HepG2 (cell line): ENCODE data around the gene TSPAN8. TPM values are rescaled to one million over a fixed set of nuclear protein-coding genes. Genes with fewer than 3 reads are reported as not detected.

ENCODE experiments used
- ATAC-seq: fragments of 200-7000 bp; cut with Tn5 transposase; 3 replicates; pipeline ENCODE4 v1.9.1; 2020; ENCODE audit warnings: mild to moderate bottlenecking, moderate library complexity
- BruUV-seq: library from RNA; stranded (reverse); fragments of 400-500 nt; replicated peaks from 2 replicates; lab custom pipeline; 2021; lab: Mats Ljungman, UMichigan
- CTCF ChIA-PET: fragments of 300-600 bp; formaldehyde crosslinking; extraction: SDS; loops from one replicate; lab custom pipeline; 2021; ENCODE audit warnings: low total read pairs, inconsistent platforms, low intra/inter-chr PET ratio; lab: Yijun Ruan, JAX
- POLR2A ChIA-PET: fragments of 350-600 bp; sonication (Branson Sonifier 250); formaldehyde crosslinking; loops from one replicate; lab custom pipeline; 2020; ENCODE audit warnings: antibody characterized with exemption, inconsistent platforms; lab: Yijun Ruan, JAX
- DNase-seq: peaks from one replicate; pipeline ENCODE4 v3.0.0-alpha.2; 2015; ENCODE audit warnings: low spot score
- FAIRE-seq: peaks from 3 replicates; lab custom pipeline; 2011; peaks lifted over from hg19 to GRCh38; lab: Jason Lieb, UNC
- H2AFZ ChIP-seq: one replicate; pipeline ENCODE4 v1.6.1; 2011; ENCODE audit warnings: low read length, inconsistent platforms
- H3K27ac ChIP-seq: fragments of 300-600 bp; 3 replicates; pipeline ENCODE4 v1.8.0; 2011; ENCODE audit warnings: mixed run types, mild to moderate bottlenecking, mixed read lengths, low read length, inconsistent platforms; ENCODE audit not compliant: insufficient read depth; ENCODE audit errors: extremely low read length
- H3K27me3 ChIP-seq, 2 experiments: fragments of 200-600 bp in 1 of 2; 2 replicates in 1 of 2; 3 replicates in 1 of 2; pipeline versions ENCODE4 v1.6.0 to v1.8.0; 2011; ENCODE audit warnings: low read length in 2 of 2, mild to moderate bottlenecking in 2 of 2, moderate library complexity in 2 of 2, inconsistent platforms in 1 of 2; ENCODE audit not compliant: insufficient read depth in 2 of 2, control insufficient read depth in 1 of 2
- H3K36me3 ChIP-seq, 2 experiments: fragments of 200-600 bp in 1 of 2; replicated peaks in 1 of 2; 2 replicates in 1 of 2; 3 replicates in 1 of 2; pipeline versions ENCODE4 v1.5.1 to v1.8.0; 2011; ENCODE audit warnings: low read length in 2 of 2, inconsistent platforms in 1 of 2; ENCODE audit not compliant: insufficient read depth in 2 of 2, control insufficient read depth in 1 of 2
- H3K4me1 ChIP-seq: 2 replicates; pipeline ENCODE4 v1.5.1; 2012; ENCODE audit warnings: low read length, inconsistent platforms; ENCODE audit not compliant: insufficient read depth
- H3K4me2 ChIP-seq: 2 replicates; pipeline ENCODE4 v1.6.0; 2011; ENCODE audit warnings: low read depth, low read length, inconsistent platforms
- H3K4me3 ChIP-seq, 3 experiments: fragments of 200-600 bp in 1 of 3; sonication (generic), shearing (Covaris generic) in 1 of 3; replicated peaks in 1 of 3; 2 replicates each; pipeline ENCODE4 v1.5.1; 2011 to 2016; ENCODE audit warnings: low read length in 3 of 3, inconsistent platforms in 2 of 3, low read depth in 2 of 3, mild to moderate bottlenecking in 2 of 3, control low read depth in 1 of 3, mixed read lengths in 1 of 3; ENCODE audit not compliant: insufficient read depth in 1 of 3
- H3K79me2 ChIP-seq: one replicate; pipeline ENCODE4 v1.6.1; 2011; ENCODE audit warnings: low read length, inconsistent platforms; ENCODE audit not compliant: insufficient read depth
- H3K9ac ChIP-seq: 2 replicates; pipeline ENCODE4 v1.6.0; 2011; ENCODE audit warnings: mild to moderate bottlenecking, low read depth, low read length, inconsistent platforms; ENCODE audit not compliant: insufficient read depth
- H3K9me3 ChIP-seq: 2 replicates; pipeline ENCODE4 v1.5.1; 2012; ENCODE audit warnings: mild to moderate bottlenecking, low read length
- H4K20me1 ChIP-seq: 2 replicates; pipeline ENCODE4 v1.6.0; 2011; ENCODE audit warnings: inconsistent platforms, mild to moderate bottlenecking, low read length, moderate library complexity; ENCODE audit not compliant: insufficient read depth
- ATF3 ChIP-seq: sonication (generic); formaldehyde crosslinking; IDR thresholded peaks from 2 replicates; pipeline ENCODE4 v1.4.0; 2020; ENCODE audit warnings: missing genetic modification reagents
- DMAP1 ChIP-seq: IDR thresholded peaks from 2 replicates; pipeline ENCODE4 v1.6.1; 2016
- JDP2 ChIP-seq: sonication (generic); formaldehyde crosslinking; IDR thresholded peaks from 2 replicates; pipeline ENCODE4 v1.8.1; 2022; ENCODE audit warnings: missing genetic modification reagents, borderline replicate concordance
- LBX2 ChIP-seq: sonication (generic); formaldehyde crosslinking; IDR thresholded peaks from 2 replicates; pipeline ENCODE4 v1.5.0; 2020; ENCODE audit warnings: missing genetic modification reagents, mild to moderate bottlenecking, borderline replicate concordance
- PAWR ChIP-seq: sonication (generic); formaldehyde crosslinking; IDR thresholded peaks from 2 replicates; pipeline ENCODE4 v1.4.0; 2020; ENCODE audit warnings: missing genetic modification reagents, mild to moderate bottlenecking, borderline replicate concordance
- TRAFD1 ChIP-seq: sonication (generic); formaldehyde crosslinking; IDR thresholded peaks from 2 replicates; pipeline ENCODE4 v1.5.1; 2020; ENCODE audit warnings: missing genetic modification reagents, mild to moderate bottlenecking, borderline replicate concordance
- ZFP91 ChIP-seq: sonication (generic); formaldehyde crosslinking; IDR thresholded peaks from 2 replicates; pipeline ENCODE4 v1.9.0; 2022; ENCODE audit warnings: missing genetic modification reagents, mild to moderate bottlenecking, borderline replicate concordance
- ZNF33A ChIP-seq: sonication (generic); formaldehyde crosslinking; IDR thresholded peaks from 2 replicates; pipeline ENCODE4 v1.5.1; 2020; ENCODE audit warnings: missing genetic modification reagents, mild to moderate bottlenecking, moderate library complexity, borderline replicate concordance
- ZNF382 ChIP-seq: sonication (generic); formaldehyde crosslinking; IDR thresholded peaks from 2 replicates; pipeline ENCODE4 v1.5.0; 2020; ENCODE audit warnings: missing genetic modification reagents, mild to moderate bottlenecking, borderline replicate concordance
- ZNF75D ChIP-seq: sonication (generic); formaldehyde crosslinking; IDR thresholded peaks from 2 replicates; pipeline ENCODE4 v1.8.1; 2023; ENCODE audit warnings: missing genetic modification reagents, mild to moderate bottlenecking, borderline replicate concordance
- ZSCAN21 ChIP-seq: sonication (generic); formaldehyde crosslinking; IDR thresholded peaks from 2 replicates; pipeline ENCODE4 v1.8.0; 2022; ENCODE audit warnings: mild to moderate bottlenecking, missing genetic modification reagents, moderate library complexity, borderline replicate concordance
- WGBS: methylation state at CpG from one replicate; pipeline ENCODE4 v1.1.6; 2017; ENCODE audit warnings: low lambda C conversion rate; 5-methylcytosine and 5-hydroxymethylcytosine counted together
- in situ Hi-C: cut with HindIII; loops from 2 replicates; pipeline ENCODE4 v1.10.0; 2017; ENCODE audit warnings: low pct_unique_long_range_greater_than_20kb; ENCODE audit not compliant: extremely low pct_ligation_motif_present
- intact Hi-C: fragments of 100-400 bp; cut with micrococcal nuclease; formaldehyde crosslinking; loops from one replicate; pipeline ENCODE4 v1.10.0; 2022; ENCODE audit not compliant: unreplicated experiment
- polyA plus RNA-seq, 8 experiments: library from polyadenylated mRNA; depleted of rRNA in 3 of 8; stranded (reverse) in 7 of 8; unstranded in 1 of 8; fragments of >200 nt; fragmentation: Illumina TruSeq in 4 of 8; extraction: Trizol in 4 of 8; gene quantifications; 2 replicates each; pipeline versions ENCODE4 v1.2.1 to v1.2.3, GENCODE V29; 2011 to 2016; ENCODE audit warnings: low read depth in 4 of 8, missing spikeins in 1 of 8, mixed read lengths in 1 of 8; ENCODE audit not compliant: insufficient read depth in 1 of 8
- total RNA-seq, 5 experiments: library from RNA; depleted of rRNA; stranded (reverse); fragments of >200 nt; fragmentation: Illumina TruSeq; extraction: Trizol; gene quantifications; 2 replicates each; pipeline ENCODE4 v1.2.3, GENCODE V29; 2016; ENCODE audit warnings: low read depth in 1 of 5

TSPAN8 gene
- total and polyA plus RNA-seq, 2 of the 13 experiments (the other 11 are each of a cell fraction or from before 2014, with no cell fraction given): 3.4 to 3.9 TPM

DNA sequence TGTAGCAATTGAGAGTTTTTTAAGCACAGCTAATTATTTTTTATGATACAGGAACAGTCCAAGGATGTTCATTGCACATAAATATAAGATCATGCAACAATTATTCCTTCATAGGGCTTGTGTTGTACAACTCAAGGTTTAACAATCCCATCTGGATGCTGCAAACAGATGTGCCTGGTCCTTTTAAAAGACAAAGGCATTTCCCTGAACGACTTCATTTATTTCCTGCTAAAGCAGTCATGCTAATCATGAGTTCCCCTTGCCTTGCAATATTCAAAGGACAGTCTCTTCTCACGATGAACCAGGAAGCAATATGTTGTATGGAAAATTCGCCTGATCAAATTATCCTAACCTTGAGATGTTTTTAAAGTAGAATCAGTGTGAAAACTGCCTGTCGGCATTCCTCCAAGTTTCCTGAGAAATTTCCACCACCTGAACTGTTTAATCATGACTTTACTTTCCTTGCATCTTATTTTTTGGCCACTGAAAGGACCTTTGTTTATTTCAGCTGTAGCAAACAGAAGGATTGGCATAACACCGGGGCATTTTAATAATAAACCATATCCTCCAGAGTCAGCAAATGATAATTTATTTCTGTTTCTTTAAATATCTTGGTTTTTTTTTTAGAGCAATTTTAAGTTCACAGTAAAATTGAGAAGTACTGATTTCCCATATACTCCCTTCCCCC lies 33.9 kb upstream of the TSPAN8 start:
- Histone ChIP-seq H2AFZ (no peak overlapping the region), H3K36me3 (no peaks in the 10 kb centered on the region), H3K4me2 (no peak overlapping the region), H3K9ac (no peak overlapping the region), H3K79me2 (no peaks in the 10 kb centered on the region), H3K4me3 (no peak overlapping the region), H3K27ac (no peak overlapping the region), H3K9me3 (no peaks in the 10 kb centered on the region), H4K20me1 (no peaks in the 10 kb centered on the region), H3K27me3 (0 out of 5 replicates have a peak, but pooled peaks cover 0 to 3% of the 10 kb centered on the region in 2 experiments), H3K4me1 (peaks cover 13% of the 10 kb centered on the region)
- FAIRE-seq (no peak), ATAC-seq (no peak), DNase-seq (no peak)
- no peak for TF ChIP-seq ZSCAN21 (CRISPR knock-in tag)
- CTCF ChIA-PET: no interaction called here
- in situ Hi-C loops: no loop called here
- WGBS: 3% methylated on average over 5 of the region's 5 CpGs
- no TSS peak for BruUV-seq
- intact Hi-C loops: no loop called here
- POLR2A ChIA-PET: no interaction called here

DNA sequence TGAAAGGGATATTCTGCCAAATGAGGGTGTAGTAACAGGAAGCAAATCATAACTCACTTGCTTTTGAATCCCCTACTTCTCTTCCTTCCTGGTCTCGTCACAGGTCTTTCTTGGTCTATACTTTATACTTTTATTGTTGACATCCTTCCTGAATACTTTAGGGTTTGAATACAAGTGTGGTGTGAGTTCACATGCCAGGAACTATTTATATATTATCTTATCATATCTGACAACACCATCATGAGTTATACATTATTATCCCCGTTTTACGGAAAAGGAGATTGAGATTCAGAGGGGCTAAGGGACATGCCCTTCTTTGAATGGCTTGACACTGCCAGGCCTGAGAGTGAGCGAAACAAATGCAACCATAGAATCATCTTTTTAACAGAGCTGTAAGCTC lies 33.0 kb upstream of the TSPAN8 start:
- Histone ChIP-seq H3K27ac (no peak overlapping the region), H3K9me3 (no peaks in the 10 kb centered on the region), H3K4me3 (no peak overlapping the region), H3K4me1 (peaks cover 15% of the 10 kb centered on the region), H4K20me1 (no peaks in the 10 kb centered on the region), H3K4me2 (no peak overlapping the region), H2AFZ (no peak overlapping the region), H3K27me3 (0 out of 5 replicates have a peak, but pooled peaks cover 0 to 3% of the 10 kb centered on the region in 2 experiments), H3K36me3 (no peaks in the 10 kb centered on the region), H3K9ac (no peak overlapping the region), H3K79me2 (no peaks in the 10 kb centered on the region)
- in situ Hi-C loops: no loop called here
- FAIRE-seq: no peak
- ChIA-PET POLR2A (no interaction called here), CTCF (no interaction called here)
- DNase-seq: no peak
- no TSS peak for BruUV-seq
- intact Hi-C loops: no loop called here
- no peak for ATAC-seq
- 48% methylated on average over 4 of the region's 4 CpGs for WGBS
- TF ChIP-seq ATF3 (CRISPR knock-in tag) (no peak), ZNF382 (CRISPR knock-in tag) (no peak), LBX2 (no peak), DMAP1 (no peak), ZNF75D (CRISPR knock-in tag) (no peak), PAWR (CRISPR knock-in tag) (no peak), ZFP91 (CRISPR knock-in tag) (no peak), JDP2 (CRISPR knock-in tag) (no peak), ZNF33A (CRISPR knock-in tag) (no peak), TRAFD1 (CRISPR knock-in tag) (no peak)
